HG03571 (cell line): ENCODE measurements around the gene PTMS.

Source experiments
- ATAC-seq: cut with Tn5 transposase; IDR thresholded peaks from one replicate; pipeline ENCODE4 v1.9.1; 2021; ENCODE audit not compliant: unreplicated experiment

PTMS gene

GRCh38 chr12:6752167-6752920 is 13.8 kb upstream of the PTMS start:
- peak; percentile 2 for ATAC-seq

DNA sequence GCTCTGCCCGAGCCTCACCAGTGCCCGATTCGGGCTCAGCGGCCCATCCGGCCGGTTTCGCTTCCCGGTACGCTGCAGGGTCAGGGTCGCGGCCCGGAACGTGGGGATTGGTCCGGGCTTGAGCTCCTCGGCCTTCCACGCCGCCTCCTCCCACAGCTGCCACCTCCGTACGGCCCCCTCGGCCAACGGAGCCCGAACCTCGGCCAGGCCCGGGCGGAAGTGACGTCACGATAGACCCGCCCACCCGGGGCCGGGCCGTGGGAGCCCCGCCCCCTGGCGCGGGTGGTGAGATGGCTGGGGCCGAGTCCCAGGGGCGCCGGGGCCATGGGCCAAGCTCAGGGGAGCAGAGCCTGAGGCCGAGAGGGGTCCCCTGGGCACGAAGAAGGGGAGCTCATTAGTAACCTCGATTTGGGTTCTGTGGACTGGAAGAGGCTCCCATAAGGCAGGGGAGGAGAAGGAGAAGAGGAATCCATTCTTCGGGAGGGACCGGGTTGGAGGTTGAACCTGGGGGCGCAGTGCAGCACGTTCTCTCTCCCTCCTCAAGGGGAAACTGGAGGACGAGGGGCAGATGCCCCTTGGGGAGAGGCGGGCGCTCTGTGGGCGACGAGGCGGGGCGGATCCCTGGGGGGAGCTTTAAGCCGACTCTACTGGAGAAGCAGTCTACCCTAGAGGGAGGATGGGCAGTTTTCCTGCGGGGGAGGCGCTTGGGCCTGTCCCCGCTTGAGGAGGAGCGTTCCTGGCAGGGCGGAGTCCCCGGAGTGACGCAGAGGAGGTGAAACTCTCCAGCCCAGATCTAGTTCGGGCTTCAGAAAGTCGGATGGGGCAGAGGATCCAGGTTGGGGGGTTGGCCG is 13.0 kb upstream of the PTMS start, which contains the start of gene MLF2:
TSS of gene MLF2 (minus strand) at position 221 of the 851 bp plus-strand sequence. CDS start 807 bp downstream, outside the sequence.
- peak; percentile 84 for ATAC-seq

DNA sequence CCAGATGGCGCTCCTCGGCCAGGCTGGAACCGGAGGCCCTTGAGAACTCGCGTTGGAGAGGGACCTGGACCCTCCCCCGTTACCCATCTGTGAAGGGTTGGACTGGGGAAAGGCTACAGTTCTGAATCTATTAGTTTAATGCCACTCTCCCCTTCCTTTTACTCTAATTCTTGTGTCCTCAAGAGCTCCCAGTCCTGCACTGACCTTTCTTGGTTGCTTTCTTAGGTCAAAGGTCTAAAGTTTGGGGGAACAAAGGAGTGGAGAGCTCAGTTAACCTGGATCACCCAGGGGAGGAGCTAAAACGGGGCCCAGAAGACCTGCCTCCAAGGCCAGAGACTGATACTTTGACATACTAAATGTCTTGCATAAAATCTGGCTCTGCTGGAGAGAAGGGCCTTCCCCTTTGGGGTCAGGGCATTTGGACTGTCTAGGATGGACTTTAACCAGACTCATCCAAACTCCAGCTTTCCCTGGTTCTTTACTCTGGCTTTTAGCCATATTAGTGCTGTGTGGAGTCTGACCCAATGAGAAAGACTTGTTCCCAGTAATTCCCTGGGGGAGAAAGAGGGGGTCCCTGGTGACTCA is 12.3 kb upstream of the PTMS start:
- ATAC-seq = no peak

DNA sequence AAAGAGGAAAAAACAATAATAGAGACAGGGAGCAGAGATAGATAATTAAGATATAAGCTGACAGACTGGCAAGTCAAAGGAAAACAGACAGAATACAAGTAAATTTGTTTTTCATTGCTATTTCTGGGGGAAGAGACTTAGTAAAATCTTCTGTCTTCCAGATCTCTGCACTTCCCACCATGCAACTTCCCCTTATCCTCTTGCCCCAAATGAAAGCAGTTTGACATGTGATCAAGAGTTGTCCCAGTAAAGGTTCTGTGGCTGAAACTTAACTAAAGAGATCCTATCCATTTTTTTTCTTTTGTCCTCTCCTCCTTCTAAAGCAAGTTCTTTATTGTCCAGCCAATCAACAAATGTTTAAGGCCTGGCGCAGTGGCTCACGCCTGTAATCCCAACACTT is 11.8 kb upstream of the PTMS start:
- no peak for ATAC-seq

DNA sequence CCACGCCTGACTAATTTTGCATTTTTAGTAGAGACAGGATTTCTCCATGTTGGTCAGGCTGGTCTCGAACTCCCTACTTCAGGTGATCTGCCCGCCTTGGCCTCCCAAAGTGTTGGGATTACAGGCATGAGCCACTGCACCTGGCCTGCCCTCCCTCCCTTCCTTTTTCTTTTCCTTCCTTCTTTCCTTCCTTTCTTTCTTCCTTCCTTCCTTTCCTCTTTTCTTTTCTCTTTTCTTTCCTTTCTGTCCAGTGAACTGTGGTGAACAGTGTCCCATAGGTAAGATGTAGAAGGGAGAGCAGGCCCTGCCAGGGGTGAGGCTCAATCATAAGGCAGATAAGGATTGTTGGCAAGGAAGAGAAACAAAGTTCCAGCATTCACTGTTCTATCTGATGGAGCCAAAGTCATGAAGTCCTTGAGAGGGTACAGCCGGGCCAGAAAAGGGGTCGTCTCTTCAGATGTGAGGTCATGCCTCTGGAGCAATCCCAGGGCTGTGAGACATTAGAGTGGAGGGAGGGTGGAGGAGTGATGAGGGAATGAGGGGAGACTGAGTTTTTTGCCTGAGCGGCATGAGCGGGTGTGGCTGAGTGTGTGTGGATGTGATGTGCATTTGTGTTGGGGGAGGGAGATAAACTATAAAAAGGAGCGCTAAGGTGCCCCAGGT is 9.0 kb upstream of the PTMS start:
- no peak for ATAC-seq

GRCh38 chr12:6758506-6759095 is 7.6 kb upstream of the PTMS start:
- ATAC-seq = no peak

- ATAC-seq = no peak
Measured at GRCh38 chr12:6759741-6760140, 6.4 kb upstream of the PTMS start.

DNA sequence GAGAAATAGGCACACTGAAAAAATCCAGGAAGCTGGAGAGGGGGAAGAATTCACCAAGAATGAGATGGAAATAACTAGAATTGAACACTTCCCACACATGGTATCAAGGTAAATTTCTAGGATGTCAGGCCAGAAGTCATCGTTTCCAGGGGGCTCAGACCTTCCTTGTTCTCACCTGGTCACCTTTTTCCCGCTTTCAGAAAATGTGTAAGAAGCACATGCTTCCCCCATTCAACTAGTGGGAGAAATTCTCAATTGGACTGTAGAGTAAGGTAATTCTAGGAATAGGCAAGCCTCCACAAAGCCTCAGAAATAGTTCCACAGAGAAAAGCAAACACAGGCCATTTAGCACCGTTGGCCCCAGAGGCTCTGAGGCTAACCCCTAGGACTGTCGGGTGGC is 2.8 kb upstream of the PTMS start:
- ATAC-seq = no peak

GRCh38 chr12:6764011-6764828 is 1.9 kb upstream of the PTMS start:
- peak; percentile 63 for ATAC-seq

- ATAC-seq = no peak
Measured at GRCh38 chr12:6765048-6765633, 1.0 kb upstream of the PTMS start.

GRCh38 chr12:6766651-6767349 is 637 bp downstream of the PTMS start:
- peak; percentile 45 for ATAC-seq

DNA sequence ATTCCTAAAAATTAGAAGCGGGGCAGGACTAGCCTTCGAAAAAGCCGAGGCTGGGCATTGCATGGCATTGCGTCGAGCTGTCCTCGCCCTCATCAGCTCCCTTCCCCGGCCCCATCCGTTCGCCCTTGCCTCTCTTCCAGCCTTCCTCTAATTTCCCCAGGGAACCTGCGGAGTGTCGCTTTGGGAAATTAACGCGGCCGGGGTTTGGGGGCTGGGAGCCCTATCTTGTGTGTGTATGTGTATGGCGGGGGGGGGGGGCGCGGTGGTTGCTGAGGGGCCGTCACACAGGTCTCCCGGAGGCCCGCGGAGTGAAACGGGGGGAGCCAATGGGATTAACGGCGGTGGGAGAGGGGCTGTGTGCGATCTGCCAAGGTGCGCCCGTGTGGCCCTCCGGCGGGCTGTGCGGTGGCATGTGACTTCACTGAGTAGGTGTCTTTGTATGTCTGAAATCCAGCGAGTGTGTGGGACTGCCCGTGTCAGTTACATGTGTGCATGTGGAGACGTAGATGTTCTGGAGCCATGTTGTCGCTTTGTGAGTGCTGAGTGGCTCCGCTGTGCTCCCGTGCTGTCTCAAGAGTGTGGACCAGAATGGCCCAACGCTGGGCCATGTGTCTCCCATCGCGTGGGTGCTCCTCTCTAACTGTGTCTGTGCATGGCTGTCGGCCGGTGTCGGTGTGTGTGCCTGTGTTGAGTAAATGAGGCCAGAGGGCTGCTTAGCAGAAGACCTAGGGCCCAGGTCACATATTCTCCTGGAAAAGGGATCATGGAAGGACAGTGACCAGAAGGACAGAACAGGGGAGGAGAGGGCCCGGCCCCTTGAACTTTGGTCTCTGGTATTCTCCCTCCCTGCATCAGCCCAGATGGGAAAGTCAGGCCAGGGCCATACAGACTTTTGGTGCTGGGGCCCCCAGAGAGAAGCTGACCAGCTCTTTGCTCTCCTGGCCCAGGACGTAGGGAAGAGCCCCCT is 1.5 kb downstream of the PTMS start:
- ATAC-seq = no peak

DNA sequence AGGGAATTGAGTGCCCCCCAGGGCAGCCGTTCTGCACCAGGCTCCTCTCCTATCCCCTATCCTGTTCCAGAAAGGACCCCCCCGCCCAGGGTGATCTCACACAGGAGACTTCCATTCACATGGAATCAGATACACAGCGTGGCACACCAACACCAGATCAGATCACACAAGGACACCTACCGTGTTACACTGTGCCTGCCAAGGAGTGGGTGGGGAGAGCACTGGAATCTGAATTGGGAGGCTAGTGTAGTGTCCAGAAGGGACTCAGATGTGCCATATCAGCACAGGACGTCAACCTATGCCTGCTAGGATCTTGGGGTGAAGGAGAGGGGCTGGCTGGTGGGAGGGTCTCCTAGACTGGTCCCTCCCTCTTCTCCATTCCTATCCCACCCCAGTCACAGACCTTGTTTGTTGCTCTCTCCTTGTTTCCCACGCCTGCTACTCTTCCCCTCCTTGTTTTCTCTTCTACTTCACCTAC is 2.3 kb downstream of the PTMS start:
- ATAC-seq = no peak

DNA sequence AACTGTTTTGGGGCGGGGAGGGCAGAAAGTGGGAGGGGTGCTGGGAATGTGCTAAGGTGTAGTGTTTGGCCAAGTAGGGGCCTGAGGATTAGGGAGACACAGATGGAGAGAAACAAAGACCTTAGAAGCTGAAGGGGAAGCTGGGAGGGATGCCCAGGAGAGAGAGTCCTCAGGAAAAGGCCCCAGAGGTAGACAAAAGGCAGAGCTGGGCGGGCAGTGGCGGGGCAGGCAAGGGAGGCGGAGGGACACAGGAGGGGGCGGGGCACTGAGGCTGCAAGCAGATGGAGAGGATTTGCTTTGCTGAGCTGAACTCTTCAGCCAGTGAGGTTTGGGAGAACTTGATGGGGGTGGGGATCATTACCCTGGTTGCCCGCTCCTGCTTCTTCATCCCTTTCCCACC is 2.8 kb downstream of the PTMS start:
- no peak for ATAC-seq

- no peak for ATAC-seq
Measured at GRCh38 chr12:6769666-6770065, 3.5 kb downstream of the PTMS start.

GRCh38 chr12:6770094-6770493 is 3.9 kb downstream of the PTMS start:
- no peak for ATAC-seq

DNA sequence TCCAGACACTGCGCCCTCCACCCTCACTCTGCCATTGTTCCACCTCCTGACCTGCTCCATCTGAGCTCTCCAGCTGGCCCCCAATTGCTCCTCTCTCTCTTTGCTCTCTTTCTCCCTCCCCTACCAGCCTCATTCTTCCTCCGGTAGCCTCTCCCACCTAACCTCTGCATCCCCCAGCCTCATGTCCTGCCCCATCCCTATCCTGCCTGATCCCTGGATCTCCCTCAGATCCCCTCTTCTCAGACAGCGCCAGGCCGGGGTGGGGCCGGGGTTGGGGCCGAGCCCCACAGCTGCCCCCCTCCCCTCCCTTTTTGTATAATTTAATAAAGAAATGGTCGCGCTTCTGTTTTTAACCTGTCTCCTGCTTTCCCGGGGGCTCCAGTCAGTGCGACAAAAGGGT is 4.4 kb downstream of the PTMS start:
- no peak for ATAC-seq

DNA sequence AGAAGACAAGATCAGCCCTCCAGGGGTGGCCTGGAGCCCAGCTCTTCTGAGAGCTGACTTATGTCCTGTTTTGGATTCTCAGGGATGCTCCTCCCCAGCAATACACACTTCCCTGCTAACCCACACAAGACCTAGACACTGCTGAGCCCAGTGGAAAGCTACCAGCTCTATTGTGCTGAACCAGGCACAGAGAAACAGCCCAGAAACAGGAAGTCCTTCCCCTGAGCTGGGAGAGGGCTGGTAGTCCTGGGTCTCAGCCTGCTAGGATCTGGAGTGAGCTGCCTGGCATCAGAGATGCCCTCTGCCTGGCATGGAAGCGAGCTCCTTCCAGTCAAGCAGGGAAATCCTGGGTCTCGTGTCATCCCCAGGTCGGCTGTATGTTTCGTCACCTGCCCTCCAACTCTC is 4.9 kb downstream of the PTMS start:
- no peak for ATAC-seq
